HepG2 (cell line): Measurements from ENCODE around the gene TSEN54. TPM values are rescaled to one million over a fixed set of nuclear protein-coding genes. Genes with fewer than 3 reads are reported as not detected.
A peak's percentile ranks its signal among the peaks of the same experiment; 100 is the strongest.

ENCODE experiments used
- DMAP1 ChIP-seq: IDR thresholded peaks from 2 replicates; pipeline ENCODE4 v1.6.1; 2016
- ETV5 ChIP-seq: IDR thresholded peaks from 2 replicates; pipeline ENCODE4 v1.6.1; 2018; ENCODE audit warnings: missing biosample characterization, missing genetic modification reagents, inconsistent platforms, borderline replicate concordance
- GTF2F1 ChIP-seq: fragments of 150-350 bp; IDR thresholded peaks from 2 replicates; pipeline ENCODE4 v1.6.1; 2014; ENCODE audit warnings: low read length
- JARID2 ChIP-seq: sonication (generic); formaldehyde crosslinking; IDR thresholded peaks from 2 replicates; pipeline ENCODE4 v1.8.1; 2023; ENCODE audit warnings: missing genetic modification reagents, inconsistent platforms; ENCODE audit not compliant: insufficient replicate concordance
- LBX2 ChIP-seq: sonication (generic); formaldehyde crosslinking; IDR thresholded peaks from 2 replicates; pipeline ENCODE4 v1.5.0; 2020; ENCODE audit warnings: missing genetic modification reagents, mild to moderate bottlenecking, borderline replicate concordance
- MBNL3 ChIP-seq: fragments of 250-450 bp; sonication (Bioruptor Pico); conservative IDR thresholded peaks from 2 replicates; pipeline ENCODE4 v1.8.0; 2022; ENCODE audit warnings: mild to moderate bottlenecking, inconsistent platforms
- MXI1 ChIP-seq: IDR thresholded peaks from 3 replicates; pipeline ENCODE4 v1.6.1; 2012; ENCODE audit warnings: low read depth, low read length, inconsistent platforms, borderline replicate concordance
- NFE2L2 ChIP-seq: fragments of 150-350 bp; IDR thresholded peaks from 2 replicates; pipeline ENCODE4 v1.6.1; 2014; ENCODE audit warnings: low read length
- RBM39 ChIP-seq: fragments of 200-400 bp; formaldehyde crosslinking; IDR thresholded peaks from one replicate; pipeline ENCODE4 v1.6.1; 2018; ENCODE audit warnings: antibody characterized with exemption, mild to moderate bottlenecking, low read depth, low read length; ENCODE audit not compliant: poor library complexity, severe bottlenecking
- ZMAT3 ChIP-seq: sonication (generic); formaldehyde crosslinking; conservative IDR thresholded peaks from 2 replicates; pipeline ENCODE4 v1.7.0; 2021; ENCODE audit warnings: missing genetic modification reagents
- ZNF263 ChIP-seq: sonication (generic); formaldehyde crosslinking; IDR thresholded peaks from 2 replicates; pipeline ENCODE4 v1.4.0; 2020; ENCODE audit warnings: missing genetic modification reagents
- ZNF3 ChIP-seq: IDR thresholded peaks from 2 replicates; pipeline ENCODE4 v1.7.0; 2017; ENCODE audit warnings: inconsistent platforms
- ZNF512B ChIP-seq: sonication (generic); formaldehyde crosslinking; IDR thresholded peaks from 2 replicates; pipeline ENCODE4 v1.5.1; 2020; ENCODE audit warnings: missing genetic modification reagents, mild to moderate bottlenecking, borderline replicate concordance
- ZNF543 ChIP-seq: sonication (generic); formaldehyde crosslinking; IDR thresholded peaks from 2 replicates; pipeline ENCODE4 v1.4.0; 2020; ENCODE audit warnings: mild to moderate bottlenecking, missing genetic modification reagents
- ZNF564 ChIP-seq: sonication (generic); formaldehyde crosslinking; IDR thresholded peaks from 2 replicates; pipeline ENCODE4 v1.8.1; 2023; ENCODE audit warnings: mild to moderate bottlenecking, missing genetic modification reagents
- polyA plus RNA-seq, 8 experiments: library from polyadenylated mRNA; depleted of rRNA in 3 of 8; stranded (reverse) in 7 of 8; unstranded in 1 of 8; fragments of >200 nt; fragmentation: Illumina TruSeq in 4 of 8; extraction: Trizol in 4 of 8; gene quantifications; 2 replicates each; pipeline versions ENCODE4 v1.2.1 to v1.2.3, GENCODE V29; 2011 to 2016; ENCODE audit warnings: low read depth in 4 of 8, missing spikeins in 1 of 8, mixed read lengths in 1 of 8; ENCODE audit not compliant: insufficient read depth in 1 of 8
- total RNA-seq, 5 experiments: library from RNA; depleted of rRNA; stranded (reverse); fragments of >200 nt; fragmentation: Illumina TruSeq; extraction: Trizol; gene quantifications; 2 replicates each; pipeline ENCODE4 v1.2.3, GENCODE V29; 2016; ENCODE audit warnings: low read depth in 1 of 5
- TF ChIP-seq, protein P1 (sequence below): sonication (generic); formaldehyde crosslinking; IDR thresholded peaks from 2 replicates; pipeline ENCODE4 v1.4.0; 2020; ENCODE audit warnings: missing genetic modification reagents, mild to moderate bottlenecking, borderline replicate concordance
- TF ChIP-seq, protein P2 (sequence below): IDR thresholded peaks from 2 replicates; pipeline ENCODE4 v1.6.1; 2016
- TF ChIP-seq, protein P3 (sequence below): IDR thresholded peaks from 2 replicates; pipeline ENCODE4 v1.6.1; 2016; ENCODE audit warnings: low read depth, control low read depth
- TF ChIP-seq, protein P4 (sequence below): sonication (generic); formaldehyde crosslinking; IDR thresholded peaks from 2 replicates; pipeline ENCODE4 v1.4.0; 2020; ENCODE audit warnings: mild to moderate bottlenecking, missing genetic modification reagents

The TSEN54 gene
- total and polyA plus RNA-seq, 2 of the 13 experiments (the other 11 are each of a cell fraction or from before 2014, with no cell fraction given): 62.9 to 63.3 TPM

GRCh38 chr17:75516255-75516618 is at the start of gene TSEN54 (continued):
- TF ChIP-seq, protein P1, sequence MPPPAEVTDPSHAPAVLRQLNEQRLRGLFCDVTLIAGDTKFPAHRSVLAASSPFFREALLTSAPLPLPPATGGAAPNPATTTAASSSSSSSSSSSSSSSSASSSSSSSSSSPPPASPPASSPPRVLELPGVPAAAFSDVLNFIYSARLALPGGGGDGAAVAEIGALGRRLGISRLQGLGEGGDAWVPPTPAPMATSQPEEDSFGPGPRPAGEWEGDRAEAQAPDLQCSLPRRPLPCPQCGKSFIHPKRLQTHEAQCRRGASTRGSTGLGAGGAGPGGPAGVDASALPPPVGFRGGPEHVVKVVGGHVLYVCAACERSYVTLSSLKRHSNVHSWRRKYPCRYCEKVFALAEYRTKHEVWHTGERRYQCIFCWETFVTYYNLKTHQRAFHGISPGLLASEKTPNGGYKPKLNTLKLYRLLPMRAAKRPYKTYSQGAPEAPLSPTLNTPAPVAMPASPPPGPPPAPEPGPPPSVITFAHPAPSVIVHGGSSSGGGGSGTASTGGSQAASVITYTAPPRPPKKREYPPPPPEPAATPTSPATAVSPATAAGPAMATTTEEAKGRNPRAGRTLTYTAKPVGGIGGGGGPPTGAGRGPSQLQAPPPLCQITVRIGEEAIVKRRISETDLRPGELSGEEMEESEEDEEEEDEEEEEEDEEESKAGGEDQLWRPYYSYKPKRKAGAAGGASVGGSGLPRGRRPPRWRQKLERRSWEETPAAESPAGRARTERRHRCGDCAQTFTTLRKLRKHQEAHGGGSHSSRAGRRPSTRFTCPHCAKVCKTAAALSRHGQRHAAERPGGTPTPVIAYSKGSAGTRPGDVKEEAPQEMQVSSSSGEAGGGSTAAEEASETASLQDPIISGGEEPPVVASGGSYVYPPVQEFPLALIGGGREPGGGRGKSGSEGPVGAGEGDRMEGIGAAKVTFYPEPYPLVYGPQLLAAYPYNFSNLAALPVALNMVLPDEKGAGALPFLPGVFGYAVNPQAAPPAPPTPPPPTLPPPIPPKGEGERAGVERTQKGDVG (CRISPR knock-in tag): no peak
- TF ChIP-seq MBNL3 (CRISPR knock-in tag) (no peak), DMAP1 (CRISPR knock-in tag) (no peak), ZNF543 (no peak; the same call in 1 of the 2 replicates), LBX2 (CRISPR knock-in tag) (no peak), JARID2 (no peak), ZNF263 (CRISPR knock-in tag) (no peak), GTF2F1 (no peak), ETV5 (peak; percentile 84), ZNF512B (CRISPR knock-in tag) (no peak; the same call in 1 of the 2 replicates), MXI1 (peak; percentile 29; the same call in 1 of the 3 replicates), RBM39 (peak; percentile 62), ZNF564 (CRISPR knock-in tag) (0 out of 2 replicates have a peak, but pooled peaks have one; percentile 24), ZMAT3 (CRISPR knock-in tag) (no peak; the same call in none of the 2 replicates), ZNF3 (CRISPR knock-in tag) (no peak), NFE2L2 (no peak)
- TF ChIP-seq, protein P2, sequence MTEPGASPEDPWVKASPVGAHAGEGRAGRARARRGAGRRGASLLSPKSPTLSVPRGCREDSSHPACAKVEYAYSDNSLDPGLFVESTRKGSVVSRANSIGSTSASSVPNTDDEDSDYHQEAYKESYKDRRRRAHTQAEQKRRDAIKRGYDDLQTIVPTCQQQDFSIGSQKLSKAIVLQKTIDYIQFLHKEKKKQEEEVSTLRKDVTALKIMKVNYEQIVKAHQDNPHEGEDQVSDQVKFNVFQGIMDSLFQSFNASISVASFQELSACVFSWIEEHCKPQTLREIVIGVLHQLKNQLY (CRISPR knock-in tag): no peak
- TF ChIP-seq, protein P3, sequence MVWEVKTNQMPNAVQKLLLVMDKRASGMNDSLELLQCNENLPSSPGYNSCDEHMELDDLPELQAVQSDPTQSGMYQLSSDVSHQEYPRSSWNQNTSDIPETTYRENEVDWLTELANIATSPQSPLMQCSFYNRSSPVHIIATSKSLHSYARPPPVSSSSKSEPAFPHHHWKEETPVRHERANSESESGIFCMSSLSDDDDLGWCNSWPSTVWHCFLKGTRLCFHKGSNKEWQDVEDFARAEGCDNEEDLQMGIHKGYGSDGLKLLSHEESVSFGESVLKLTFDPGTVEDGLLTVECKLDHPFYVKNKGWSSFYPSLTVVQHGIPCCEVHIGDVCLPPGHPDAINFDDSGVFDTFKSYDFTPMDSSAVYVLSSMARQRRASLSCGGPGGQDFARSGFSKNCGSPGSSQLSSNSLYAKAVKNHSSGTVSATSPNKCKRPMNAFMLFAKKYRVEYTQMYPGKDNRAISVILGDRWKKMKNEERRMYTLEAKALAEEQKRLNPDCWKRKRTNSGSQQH (CRISPR knock-in tag): no peak; the same call in 1 of the 2 replicates
- TF ChIP-seq, protein P4, sequence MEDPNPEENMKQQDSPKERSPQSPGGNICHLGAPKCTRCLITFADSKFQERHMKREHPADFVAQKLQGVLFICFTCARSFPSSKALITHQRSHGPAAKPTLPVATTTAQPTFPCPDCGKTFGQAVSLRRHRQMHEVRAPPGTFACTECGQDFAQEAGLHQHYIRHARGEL (CRISPR knock-in tag): no peak
